GM19240 (cell line): ENCODE results near the gene ADCYAP1.

Experiments
- DNase-seq: peaks from one replicate; pipeline ENCODE4 v3.0.0; 2011; ENCODE audit warnings: low spot score; ENCODE audit not compliant: insufficient read length

Gene ADCYAP1

DNA sequence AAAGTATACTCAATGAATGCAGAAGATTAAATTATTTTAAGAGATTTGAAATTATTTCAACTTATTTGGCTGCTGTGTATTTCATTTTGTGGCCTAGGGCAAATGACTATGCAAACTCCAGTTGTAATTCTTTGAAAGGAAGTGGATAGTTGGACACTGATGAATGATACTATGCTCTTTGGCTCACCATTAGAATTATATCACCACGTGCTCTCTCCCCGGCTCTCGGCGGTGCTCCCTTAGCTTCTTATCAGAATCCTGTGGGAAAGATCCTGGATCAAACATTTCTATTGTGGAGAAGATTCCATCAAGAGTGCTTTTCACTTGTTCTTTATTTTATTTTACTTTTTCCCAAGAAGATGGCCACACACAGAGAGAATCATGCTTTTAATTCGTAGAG, 55.2 kb downstream of the ADCYAP1 start:
- no peak for DNase-seq
